K562 (cell line): Measurements from ENCODE around the gene HOXA10. TPM values are rescaled to one million over a fixed set of nuclear protein-coding genes. Genes with fewer than 3 reads are reported as not detected.

Source experiments
- ATAC-seq: fragments of 200-7000 bp; cut with Tn5 transposase; 3 replicates; pipeline ENCODE4 v1.9.1; 2020; ENCODE audit warnings: moderate library complexity
- BruUV-seq: library from RNA; stranded (reverse); fragments of 400-500 nt; replicated peaks from 2 replicates; lab custom pipeline; 2021; lab: Mats Ljungman, UMichigan
- CTCF ChIA-PET: fragments of 300-600 bp; formaldehyde crosslinking; extraction: SDS; loops from one replicate; lab custom pipeline; 2021; ENCODE audit warnings: low intra/inter-chr PET ratio; lab: Yijun Ruan, JAX
- POLR2A ChIA-PET: fragments of 300-600, 350-650 bp; sonication (Branson Sonifier 250); formaldehyde crosslinking; extraction: SDS; loops from one replicate; lab custom pipeline; 2021; ENCODE audit warnings: antibody characterized with exemption, inconsistent platforms; lab: Yijun Ruan, JAX
- DNase-seq, 4 experiments: peaks; one replicate each; pipeline versions ENCODE4 v3.0.0 to v3.0.0-alpha.2; 2011 to 2018; ENCODE audit warnings: low spot score in 3 of 4, mixed read lengths in 3 of 4; ENCODE audit errors: extremely low read depth in 1 of 4
- FAIRE-seq: peaks from 2 replicates; lab custom pipeline; 2011; peaks lifted over from hg19 to GRCh38; lab: Jason Lieb, UNC
- H2AFZ ChIP-seq: 2 replicates; pipeline ENCODE4 v1.6.0; 2011; ENCODE audit warnings: low read depth, low read length, control low read depth, inconsistent platforms
- H3K27ac ChIP-seq: fragments of 200-600 bp; 3 replicates; pipeline ENCODE4 v1.8.0; 2011; ENCODE audit warnings: low read depth, mild to moderate bottlenecking, control low read depth, inconsistent platforms, low read length, moderate library complexity, mixed read lengths; ENCODE audit errors: extremely low read depth
- H3K27me3 ChIP-seq, 2 experiments: fragments of 300-600 bp in 1 of 2; 2 replicates in 1 of 2; 3 replicates in 1 of 2; pipeline versions ENCODE4 v1.6.0 to v1.8.0; 2011; ENCODE audit warnings: inconsistent platforms in 2 of 2, low read length in 2 of 2, mild to moderate bottlenecking in 1 of 2, mixed read lengths in 1 of 2, moderate library complexity in 1 of 2; ENCODE audit not compliant: control insufficient read depth in 2 of 2, insufficient read depth in 2 of 2
- H3K36me3 ChIP-seq: fragments of 300-600 bp; 3 replicates; pipeline ENCODE4 v1.8.0; 2011; ENCODE audit warnings: mild to moderate bottlenecking, low read length, inconsistent platforms; ENCODE audit not compliant: control insufficient read depth, insufficient read depth
- H3K4me1 ChIP-seq, 2 experiments: fragments of 200-600 bp in 1 of 2; replicated peaks in 1 of 2; 2 replicates in 1 of 2; 3 replicates in 1 of 2; pipeline versions ENCODE4 v1.5.1 to v1.8.0; 2011; ENCODE audit warnings: inconsistent platforms in 2 of 2, low read length in 2 of 2, mild to moderate bottlenecking in 1 of 2, mixed read lengths in 1 of 2, moderate library complexity in 1 of 2; ENCODE audit not compliant: control insufficient read depth in 2 of 2, insufficient read depth in 2 of 2
- H3K4me2 ChIP-seq: 2 replicates; pipeline ENCODE4 v1.6.1; 2011; ENCODE audit warnings: low read length, control low read depth, inconsistent platforms, mixed read lengths; ENCODE audit not compliant: insufficient read depth
- H3K4me3 ChIP-seq: fragments of 200-600 bp; sonication (generic), shearing (Covaris generic); 2 replicates; pipeline ENCODE4 v1.5.1; 2016; ENCODE audit warnings: control low read depth, inconsistent platforms
- H3K79me2 ChIP-seq: fragments of 200-600 bp; 3 replicates; pipeline ENCODE4 v1.8.0; 2011; ENCODE audit warnings: low read length, inconsistent platforms; ENCODE audit not compliant: control insufficient read depth, insufficient read depth
- H3K9ac ChIP-seq, 2 experiments: 2 replicates each; pipeline versions ENCODE4 v1.6.0 to v1.6.1; 2011; ENCODE audit warnings: low read depth in 2 of 2, low read length in 2 of 2, control low read depth in 1 of 2, inconsistent platforms in 1 of 2, mild to moderate bottlenecking in 1 of 2, mixed read lengths in 1 of 2; ENCODE audit not compliant: insufficient read depth in 1 of 2
- H3K9me1 ChIP-seq: one replicate; pipeline ENCODE4 v1.6.0; 2011; ENCODE audit warnings: inconsistent platforms, mild to moderate bottlenecking, low read length, moderate library complexity; ENCODE audit not compliant: control insufficient read depth, insufficient read depth
- H3K9me3 ChIP-seq: replicated peaks from 2 replicates; pipeline ENCODE4 v1.5.1; 2011; ENCODE audit warnings: low read depth, low read length, inconsistent platforms; ENCODE audit not compliant: control insufficient read depth, insufficient read depth
- H4K20me1 ChIP-seq: replicated peaks from 2 replicates; pipeline ENCODE4 v1.6.1; 2011; ENCODE audit warnings: low read length, inconsistent platforms, mixed read lengths; ENCODE audit not compliant: control insufficient read depth, insufficient read depth
- ARHGAP35 ChIP-seq: fragments of 450-650 bp; IDR thresholded peaks from 2 replicates; pipeline ENCODE4 v1.6.1; 2018; ENCODE audit not compliant: partially characterized antibody
- BHLHE40 ChIP-seq: IDR thresholded peaks from 2 replicates; pipeline ENCODE4 v1.6.1; 2011; ENCODE audit warnings: low read length, improper control_type of control experiment
- ERF ChIP-seq: fragments of 450-650 bp; formaldehyde crosslinking; IDR thresholded peaks from 2 replicates; pipeline ENCODE4 v1.4.0; 2020; ENCODE audit warnings: mild to moderate bottlenecking, mixed read lengths
- HNRNPK ChIP-seq: fragments of 200-400 bp; formaldehyde crosslinking; IDR thresholded peaks from one replicate; pipeline ENCODE4 v1.6.1; 2018; ENCODE audit warnings: mild to moderate bottlenecking, low read depth, low read length; ENCODE audit not compliant: poor library complexity, severe bottlenecking
- MCM3 ChIP-seq: fragments of 450-650 bp; IDR thresholded peaks from 2 replicates; pipeline ENCODE4 v1.6.1; 2016
- MEIS2 ChIP-seq: fragments of 450-650 bp; IDR thresholded peaks from 2 replicates; pipeline ENCODE4 v1.6.1; 2014; ENCODE audit warnings: mild to moderate bottlenecking; ENCODE audit not compliant: partially characterized antibody
- RBM22 ChIP-seq: fragments of 200-400 bp; formaldehyde crosslinking; IDR thresholded peaks from 2 replicates; pipeline ENCODE4 v1.6.1; 2018; ENCODE audit warnings: low read length, low read depth; ENCODE audit not compliant: poor library complexity, severe bottlenecking
- SNRNP70 ChIP-seq: fragments of 200-400 bp; formaldehyde crosslinking; optimal IDR thresholded peaks from 2 replicates; pipeline ENCODE3; 2017; ENCODE audit warnings: low read depth, low read length
- SUPT5H ChIP-seq: fragments of 450-650 bp; IDR thresholded peaks from 2 replicates; pipeline ENCODE4 v1.6.1; 2016
- ZNF12 ChIP-seq: sonication (generic); formaldehyde crosslinking; IDR thresholded peaks from 2 replicates; pipeline ENCODE4 v1.4.0; 2020; ENCODE audit warnings: mild to moderate bottlenecking, missing genetic modification reagents
- WGBS: fragments of 100-300 bp; shearing (Covaris generic); methylation state at CpG from one replicate; pipeline ENCODE4 v1.1.6; 2016; ENCODE audit warnings: low coverage, mixed read lengths; ENCODE audit not compliant: insufficient coverage; ENCODE audit errors: missing lambda C conversion rate; 5-methylcytosine and 5-hydroxymethylcytosine counted together
- in situ Hi-C: fragments of 300-500 bp; cut with MboI; formaldehyde crosslinking; loops from 4 replicates; pipeline ENCODE4 v1.15.0; 2018; ENCODE audit warnings: inconsistent platforms, mixed read lengths
- intact Hi-C: fragments of 100-400 bp; cut with micrococcal nuclease; formaldehyde crosslinking; loops from 2 replicates; pipeline ENCODE4 v1.14.2; 2022
- polyA plus RNA-seq, 8 experiments: library from polyadenylated mRNA; depleted of rRNA in 4 of 8; stranded (reverse) in 5 of 8; unstranded in 3 of 8; fragments of >200 nt; fragmentation: Nextera tagmentation in 2 of 8; fragmentation: Illumina TruSeq in 1 of 8; extraction: Ambion mirVana in 2 of 8; extraction: Trizol in 1 of 8; gene quantifications; 2 replicates each; pipeline versions ENCODE4 v1.2.1 to v1.2.3, GENCODE V29; 2011 to 2014; ENCODE audit warnings: inconsistent platforms in 1 of 8, missing spikeins in 1 of 8
- total RNA-seq, 7 experiments: library from RNA; depleted of rRNA in 6 of 7; stranded (reverse); fragments of >200 nt in 6 of 7; fragmentation: Illumina TruSeq in 2 of 7; extraction: Trizol in 2 of 7; gene quantifications; 2 replicates each; pipeline versions ENCODE4 v1.2.1 to v1.2.3, GENCODE V29; 2011 to 2021; ENCODE audit warnings: low replicate concordance in 1 of 7
- TF ChIP-seq, protein P1 (sequence below): fragments of 450-650 bp; conservative IDR thresholded peaks from 2 replicates; pipeline ENCODE4 v1.6.1; 2016; ENCODE audit warnings: missing genetic modification characterization, low read depth, mild to moderate bottlenecking, control low read depth, missing compliant biosample characterization
- TF ChIP-seq, protein P2 (sequence below): fragments of 250-450 bp; sonication (Bioruptor Pico); IDR thresholded peaks from 2 replicates; pipeline ENCODE4 v1.5.0; 2021
- TF ChIP-seq, protein P3 (sequence below): fragments of 200-800 bp; sonication (Bioruptor generic); IDR thresholded peaks from 2 replicates; pipeline ENCODE4 v1.6.1; 2016; ENCODE audit warnings: missing genetic modification characterization, missing compliant biosample characterization

Gene HOXA10
- total and polyA plus RNA-seq, 9 of the 15 experiments (the other 6 are each of a cell fraction or from before 2014, with no cell fraction given), result not detected

DNA sequence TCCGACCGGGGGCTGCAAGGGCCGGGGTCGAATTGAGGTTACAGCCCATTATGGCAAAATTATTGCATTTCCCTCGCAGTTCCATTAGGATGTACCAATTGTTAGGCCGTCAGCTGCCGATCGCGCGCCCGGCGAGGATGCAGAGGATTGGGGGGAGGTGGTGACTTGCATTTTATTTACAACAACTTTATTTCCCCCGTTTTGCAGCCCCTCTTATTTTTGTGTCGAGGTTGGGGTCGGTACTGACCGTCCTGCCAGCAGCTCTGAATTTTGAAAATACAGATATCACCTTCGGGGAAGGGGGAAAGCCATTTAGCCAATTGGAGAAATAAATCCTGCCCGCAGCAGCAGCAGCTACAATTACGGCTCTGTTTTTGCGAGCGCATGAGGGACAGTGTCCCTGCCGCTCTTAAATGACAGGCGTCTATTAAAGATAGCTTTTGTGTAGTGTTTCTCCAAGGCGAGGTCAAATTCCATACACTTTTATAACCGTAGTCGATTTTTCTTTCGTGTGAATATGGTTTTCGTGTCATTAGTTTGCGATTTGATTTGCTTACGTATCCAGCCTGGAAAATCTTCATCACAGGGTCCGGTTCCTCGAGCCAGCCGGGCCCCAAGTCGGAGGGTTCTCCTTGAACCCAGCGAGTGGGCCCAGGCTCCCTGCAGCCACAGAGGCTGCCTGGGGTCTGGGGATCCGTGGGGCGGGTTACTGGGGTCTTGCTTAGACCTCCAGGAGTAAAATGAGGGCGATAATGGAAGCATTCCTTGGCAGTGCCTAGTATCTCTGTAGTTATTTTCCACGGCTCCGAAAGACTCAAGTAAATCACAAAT lies 30.0 kb downstream of the HOXA10 start:
- Histone ChIP-seq H3K9ac (no peak overlapping the region), H4K20me1 (no peaks in the 10 kb centered on the region), H2AFZ (no peak overlapping the region), H3K79me2 (no peaks in the 10 kb centered on the region), H3K9me3 (no peaks in the 10 kb centered on the region), H3K27me3 (peaks cover 30 to 91% of the 10 kb centered on the region in 2 experiments), H3K4me1 (peaks cover 0 to 20% of the 10 kb centered on the region in 2 experiments; a peak in 2 of 5 replicates), H3K9me1 (no peaks in the 10 kb centered on the region), H3K4me2 (no peak overlapping the region), H3K27ac (no peak overlapping the region), H3K4me3 (no peak overlapping the region), H3K36me3 (no peaks in the 10 kb centered on the region)
- in situ Hi-C loops (loop anchor here (10.0 kb wide), 1 partner anchor 289 kb away; no protein-coding TSS in a partner anchor), intact Hi-C loops (no loop called here)
- no peak for ATAC-seq
- WGBS, result 35% methylated on average over 37 of the region's 40 CpGs
- no peak for FAIRE-seq
- POLR2A ChIA-PET, result interaction anchor here (0.6 to 0.7 kb wide), 3 partner anchors 18 to 468 kb away, joined by 3 to 4 read pairs (median 3); no protein-coding TSS in a partner anchor
- BruUV-seq, result no TSS peak
- CTCF ChIA-PET, result no interaction called here
- no peak for TF ChIP-seq ZNF12 (CRISPR knock-in tag)
- TF ChIP-seq, protein P1, sequence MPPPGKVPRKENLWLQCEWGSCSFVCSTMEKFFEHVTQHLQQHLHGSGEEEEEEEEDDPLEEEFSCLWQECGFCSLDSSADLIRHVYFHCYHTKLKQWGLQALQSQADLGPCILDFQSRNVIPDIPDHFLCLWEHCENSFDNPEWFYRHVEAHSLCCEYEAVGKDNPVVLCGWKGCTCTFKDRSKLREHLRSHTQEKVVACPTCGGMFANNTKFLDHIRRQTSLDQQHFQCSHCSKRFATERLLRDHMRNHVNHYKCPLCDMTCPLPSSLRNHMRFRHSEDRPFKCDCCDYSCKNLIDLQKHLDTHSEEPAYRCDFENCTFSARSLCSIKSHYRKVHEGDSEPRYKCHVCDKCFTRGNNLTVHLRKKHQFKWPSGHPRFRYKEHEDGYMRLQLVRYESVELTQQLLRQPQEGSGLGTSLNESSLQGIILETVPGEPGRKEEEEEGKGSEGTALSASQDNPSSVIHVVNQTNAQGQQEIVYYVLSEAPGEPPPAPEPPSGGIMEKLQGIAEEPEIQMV (tag), result no peak
- no peak for TF ChIP-seq SNRNP70
- TF ChIP-seq MCM3, result no peak
- TF ChIP-seq ARHGAP35, result no peak
- TF ChIP-seq, protein P2, sequence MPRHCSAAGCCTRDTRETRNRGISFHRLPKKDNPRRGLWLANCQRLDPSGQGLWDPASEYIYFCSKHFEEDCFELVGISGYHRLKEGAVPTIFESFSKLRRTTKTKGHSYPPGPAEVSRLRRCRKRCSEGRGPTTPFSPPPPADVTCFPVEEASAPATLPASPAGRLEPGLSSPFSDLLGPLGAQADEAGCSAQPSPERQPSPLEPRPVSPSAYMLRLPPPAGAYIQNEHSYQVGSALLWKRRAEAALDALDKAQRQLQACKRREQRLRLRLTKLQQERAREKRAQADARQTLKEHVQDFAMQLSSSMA (CRISPR knock-in tag), result no peak
- no peak for TF ChIP-seq BHLHE40
- no peak for TF ChIP-seq MEIS2
- no peak for TF ChIP-seq ERF (CRISPR knock-in tag)
- TF ChIP-seq, protein P3, sequence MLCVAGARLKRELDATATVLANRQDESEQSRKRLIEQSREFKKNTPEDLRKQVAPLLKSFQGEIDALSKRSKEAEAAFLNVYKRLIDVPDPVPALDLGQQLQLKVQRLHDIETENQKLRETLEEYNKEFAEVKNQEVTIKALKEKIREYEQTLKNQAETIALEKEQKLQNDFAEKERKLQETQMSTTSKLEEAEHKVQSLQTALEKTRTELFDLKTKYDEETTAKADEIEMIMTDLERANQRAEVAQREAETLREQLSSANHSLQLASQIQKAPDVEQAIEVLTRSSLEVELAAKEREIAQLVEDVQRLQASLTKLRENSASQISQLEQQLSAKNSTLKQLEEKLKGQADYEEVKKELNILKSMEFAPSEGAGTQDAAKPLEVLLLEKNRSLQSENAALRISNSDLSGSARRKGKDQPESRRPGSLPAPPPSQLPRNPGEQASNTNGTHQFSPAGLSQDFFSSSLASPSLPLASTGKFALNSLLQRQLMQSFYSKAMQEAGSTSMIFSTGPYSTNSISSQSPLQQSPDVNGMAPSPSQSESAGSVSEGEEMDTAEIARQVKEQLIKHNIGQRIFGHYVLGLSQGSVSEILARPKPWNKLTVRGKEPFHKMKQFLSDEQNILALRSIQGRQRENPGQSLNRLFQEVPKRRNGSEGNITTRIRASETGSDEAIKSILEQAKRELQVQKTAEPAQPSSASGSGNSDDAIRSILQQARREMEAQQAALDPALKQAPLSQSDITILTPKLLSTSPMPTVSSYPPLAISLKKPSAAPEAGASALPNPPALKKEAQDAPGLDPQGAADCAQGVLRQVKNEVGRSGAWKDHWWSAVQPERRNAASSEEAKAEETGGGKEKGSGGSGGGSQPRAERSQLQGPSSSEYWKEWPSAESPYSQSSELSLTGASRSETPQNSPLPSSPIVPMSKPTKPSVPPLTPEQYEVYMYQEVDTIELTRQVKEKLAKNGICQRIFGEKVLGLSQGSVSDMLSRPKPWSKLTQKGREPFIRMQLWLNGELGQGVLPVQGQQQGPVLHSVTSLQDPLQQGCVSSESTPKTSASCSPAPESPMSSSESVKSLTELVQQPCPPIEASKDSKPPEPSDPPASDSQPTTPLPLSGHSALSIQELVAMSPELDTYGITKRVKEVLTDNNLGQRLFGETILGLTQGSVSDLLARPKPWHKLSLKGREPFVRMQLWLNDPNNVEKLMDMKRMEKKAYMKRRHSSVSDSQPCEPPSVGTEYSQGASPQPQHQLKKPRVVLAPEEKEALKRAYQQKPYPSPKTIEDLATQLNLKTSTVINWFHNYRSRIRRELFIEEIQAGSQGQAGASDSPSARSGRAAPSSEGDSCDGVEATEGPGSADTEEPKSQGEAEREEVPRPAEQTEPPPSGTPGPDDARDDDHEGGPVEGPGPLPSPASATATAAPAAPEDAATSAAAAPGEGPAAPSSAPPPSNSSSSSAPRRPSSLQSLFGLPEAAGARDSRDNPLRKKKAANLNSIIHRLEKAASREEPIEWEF (CRISPR knock-in tag), result no peak
- no peak for TF ChIP-seq RBM22
- TF ChIP-seq HNRNPK, result no peak
- TF ChIP-seq SUPT5H, result no peak
- no peak for DNase-seq
